GM12878 (cell line): ENCODE data around the gene MLPH. TPM values are rescaled to one million over a fixed set of nuclear protein-coding genes. Genes with fewer than 3 reads are reported as not detected.
A peak's percentile ranks its signal among the peaks of the same experiment; 100 is the strongest.

Experiments
- ATAC-seq: fragments of 200-7000 bp; cut with Tn5 transposase; 3 replicates; pipeline ENCODE4 v1.9.1; 2020; ENCODE audit warnings: mild to moderate bottlenecking, moderate library complexity
- BruUV-seq: library from RNA; stranded (reverse); fragments of 400-500 nt; replicated peaks from 2 replicates; lab custom pipeline; 2021; lab: Mats Ljungman, UMichigan
- CTCF ChIA-PET: fragments of 300-600 bp; sonication (Branson Sonifier 250); formaldehyde crosslinking; extraction: SDS; loops from one replicate; lab custom pipeline; 2021; ENCODE audit warnings: inconsistent platforms; lab: Yijun Ruan, JAX
- POLR2A ChIA-PET: fragments of 350-600 bp; formaldehyde crosslinking; extraction: SDS; loops from one replicate; lab custom pipeline; 2021; ENCODE audit warnings: inconsistent platforms; lab: Charles Lee
- RAD21 ChIA-PET: fragments of 300-600 bp; sonication (Branson Sonifier 250); formaldehyde crosslinking; loops from one replicate; lab custom pipeline; 2023; ENCODE audit warnings: antibody characterized with exemption; ENCODE audit not compliant: unreplicated experiment; lab: Charles Lee
- SMC1A ChIA-PET: fragments of 300-600 bp; sonication (Branson Sonifier 250); formaldehyde crosslinking; loops from one replicate; lab custom pipeline; 2023; ENCODE audit not compliant: unreplicated experiment, uncharacterized antibody; lab: Charles Lee
- DNase-seq: peaks from one replicate; pipeline ENCODE4 v3.0.0-alpha.2; 2011; ENCODE audit warnings: low read depth, low spot score
- FAIRE-seq: peaks from 3 replicates; lab custom pipeline; 2011; peaks lifted over from hg19 to GRCh38; lab: Jason Lieb, UNC
- H2AFZ ChIP-seq: 2 replicates; pipeline ENCODE4 v1.6.0; 2011; ENCODE audit warnings: low read depth, low read length, control low read depth; ENCODE audit not compliant: control insufficient read depth
- H3K27ac ChIP-seq: 2 replicates; pipeline ENCODE4 v1.5.1; 2011; ENCODE audit warnings: control low read depth; ENCODE audit not compliant: control insufficient read depth, insufficient read depth
- H3K27me3 ChIP-seq, 2 experiments: replicated peaks in 1 of 2; 2 replicates each; pipeline versions ENCODE4 v1.6.0 to v1.6.1; 2011; ENCODE audit warnings: low read length in 1 of 2; ENCODE audit not compliant: control insufficient read depth in 2 of 2, insufficient read depth in 2 of 2
- H3K36me3 ChIP-seq, 2 experiments: 2 replicates each; pipeline ENCODE4 v1.5.1; 2011; ENCODE audit warnings: low read length in 1 of 2; ENCODE audit not compliant: control insufficient read depth in 2 of 2, insufficient read depth in 2 of 2
- H3K4me1 ChIP-seq: 2 replicates; pipeline ENCODE4 v1.6.1; 2011; ENCODE audit warnings: mild to moderate bottlenecking, low read length, moderate library complexity, mixed read lengths; ENCODE audit not compliant: control insufficient read depth, insufficient read depth
- H3K4me2 ChIP-seq: 2 replicates; pipeline ENCODE4 v1.6.0; 2011; ENCODE audit warnings: control low read depth; ENCODE audit not compliant: control insufficient read depth, insufficient read depth
- H3K4me3 ChIP-seq: fragments of 200-600 bp; sonication (generic); 2 replicates; pipeline ENCODE4 v1.5.1; 2016
- H3K79me2 ChIP-seq: 2 replicates; pipeline ENCODE4 v1.6.0; 2011; ENCODE audit warnings: low read length; ENCODE audit not compliant: control insufficient read depth, insufficient read depth
- H3K9ac ChIP-seq: 2 replicates; pipeline ENCODE4 v1.8.0; 2011; ENCODE audit warnings: low read length, control low read depth, mixed read lengths; ENCODE audit not compliant: control insufficient read depth, insufficient read depth
- H3K9me3 ChIP-seq: replicated peaks from 3 replicates; pipeline ENCODE4 v1.5.1; 2011; ENCODE audit warnings: mild to moderate bottlenecking, low read length; ENCODE audit not compliant: control insufficient read depth, insufficient read depth
- H4K20me1 ChIP-seq: 2 replicates; pipeline ENCODE4 v1.6.0; 2011; ENCODE audit not compliant: control insufficient read depth, insufficient read depth
- BACH1 ChIP-seq: fragments of 450-650 bp; IDR thresholded peaks from 2 replicates; pipeline ENCODE4 v1.6.1; 2017; ENCODE audit warnings: mild to moderate bottlenecking, borderline replicate concordance
- BHLHE40 ChIP-seq, 2 experiments: fragments of 450-650 bp in 1 of 2; IDR thresholded peaks; 2 replicates each; pipeline ENCODE4 v1.6.1; 2011 to 2017; ENCODE audit warnings: low read depth in 2 of 2, borderline replicate concordance in 1 of 2, improper control_type of control experiment in 1 of 2, low read length in 1 of 2, mild to moderate bottlenecking in 1 of 2
- ESRRA ChIP-seq: IDR thresholded peaks from 2 replicates; pipeline ENCODE4 v1.6.1; 2012; ENCODE audit warnings: mild to moderate bottlenecking, low read length, improper control_type of control experiment
- GABPA ChIP-seq: IDR thresholded peaks from 2 replicates; pipeline ENCODE4 v1.6.1; 2014; ENCODE audit warnings: antibody characterized with exemption, low read depth, mild to moderate bottlenecking, inconsistent platforms
- MEF2B ChIP-seq: fragments of 450-650 bp; IDR thresholded peaks from 2 replicates; pipeline ENCODE4 v1.6.1; 2018; ENCODE audit warnings: mild to moderate bottlenecking, moderate library complexity; ENCODE audit not compliant: partially characterized antibody, poor library complexity, severe bottlenecking
- MTA2 ChIP-seq: fragments of 450-650 bp; IDR thresholded peaks from 2 replicates; pipeline ENCODE4 v1.6.1; 2016; ENCODE audit warnings: low read depth, mild to moderate bottlenecking, moderate library complexity
- NFIC ChIP-seq: IDR thresholded peaks from 2 replicates; pipeline ENCODE4 v1.6.1; 2012; ENCODE audit warnings: low read depth, mild to moderate bottlenecking, inconsistent platforms, low read length, moderate library complexity
- NFYB ChIP-seq: IDR thresholded peaks from 2 replicates; pipeline ENCODE4 v1.6.1; 2011; ENCODE audit warnings: low read depth, mild to moderate bottlenecking, low read length, improper control_type of control experiment, moderate library complexity; ENCODE audit not compliant: insufficient read depth
- PAX5 ChIP-seq: IDR thresholded peaks from 2 replicates; pipeline ENCODE4 v1.6.1; 2011; ENCODE audit warnings: low read depth, low read length, borderline replicate concordance
- PML ChIP-seq: IDR thresholded peaks from 2 replicates; pipeline ENCODE4 v1.6.1; 2012; ENCODE audit warnings: low read length, inconsistent platforms
- RUNX3 ChIP-seq: IDR thresholded peaks from 2 replicates; pipeline ENCODE4 v1.6.1; 2012; ENCODE audit warnings: low read length, inconsistent platforms
- ZNF24 ChIP-seq: fragments of 450-650 bp; IDR thresholded peaks from 2 replicates; pipeline ENCODE4 v1.6.1; 2017; ENCODE audit warnings: antibody characterized with exemption, mild to moderate bottlenecking
- ZNF687 ChIP-seq: fragments of 450-650 bp; IDR thresholded peaks from 2 replicates; pipeline ENCODE4 v1.6.1; 2017; ENCODE audit warnings: mild to moderate bottlenecking, moderate library complexity
- WGBS: methylation state at CpG from one replicate; pipeline ENCODE4 v1.1.6; 2016; ENCODE audit warnings: low lambda C conversion rate; ENCODE audit not compliant: insufficient replicate concordance, insufficient coverage; ENCODE audit errors: missing lambda C conversion rate; 5-methylcytosine and 5-hydroxymethylcytosine counted together
- in situ Hi-C: fragments of 300-500 bp; cut with MboI; formaldehyde crosslinking; loops from 9 replicates; pipeline ENCODE4 v1.14.3; 2018; ENCODE audit warnings: mixed read lengths
- intact Hi-C: fragments of 100-400 bp; cut with micrococcal nuclease; formaldehyde crosslinking; loops from one replicate; pipeline ENCODE4 v1.14.2; 2022; ENCODE audit not compliant: unreplicated experiment
- polyA plus RNA-seq, 11 experiments: library from polyadenylated mRNA; depleted of rRNA in 4 of 11; unstranded in 6 of 11; stranded (reverse) in 5 of 11; fragments of >200 nt; fragmentation: Nextera tagmentation in 4 of 11; fragmentation: Illumina TruSeq in 1 of 11; extraction: Ambion mirVana in 4 of 11; extraction: Trizol in 1 of 11; gene quantifications; 1 replicate in 1 of 11; 2 replicates in 10 of 11; pipeline versions ENCODE4 v1.2.1 to v1.2.3, GENCODE V29; 2011 to 2016; ENCODE audit warnings: inconsistent platforms in 2 of 11, missing spikeins in 2 of 11, low read depth in 1 of 11
- total RNA-seq, 4 experiments: library from RNA; depleted of rRNA in 3 of 4; stranded (reverse); fragments of >200 nt in 3 of 4; fragmentation: Illumina TruSeq in 1 of 4; extraction: Trizol in 1 of 4; gene quantifications; 2 replicates each; pipeline versions ENCODE4 v1.2.1 to v1.2.3, GENCODE V29; 2013 to 2021

The MLPH gene
- total and polyA plus RNA-seq, 10 of the 15 experiments (the other 5 are each of a cell fraction or from before 2014, with no cell fraction given) = 0.16 to 0.85 TPM; not detected in 8

DNA sequence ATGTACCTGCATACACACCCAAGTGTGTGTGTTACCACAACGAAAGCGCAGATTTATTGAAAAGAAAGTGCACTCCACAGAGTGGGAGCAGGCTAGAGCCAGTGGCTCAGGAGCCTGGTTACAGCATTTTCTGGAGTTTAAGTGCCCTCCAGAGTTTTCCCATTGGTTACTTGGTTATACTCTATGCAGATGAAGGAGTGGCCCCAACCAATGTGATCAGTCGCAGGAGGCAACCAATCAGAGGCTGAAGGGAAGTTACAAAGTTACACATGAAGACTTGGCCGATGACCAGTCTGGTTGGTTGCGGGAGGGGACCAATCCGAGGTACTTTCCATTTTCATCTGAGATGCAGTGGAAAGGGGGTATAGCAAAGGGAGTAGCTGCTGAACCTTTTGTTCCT, 65.9 kb downstream of the MLPH start:
- in situ Hi-C loops (no loop called here), intact Hi-C loops (no loop called here)
- Histone ChIP-seq H3K4me1 (peaks cover 5% of the 10 kb centered on the region), H3K9me3 (peaks cover 12% of the 10 kb centered on the region), H3K4me3 (no peak overlapping the region), H3K36me3 (no peaks in the 10 kb centered on the region), H3K4me2 (no peak overlapping the region), H3K79me2 (no peaks in the 10 kb centered on the region), H3K9ac (no peak overlapping the region), H4K20me1 (no peaks in the 10 kb centered on the region), H3K27me3 (0 out of 4 replicates have a peak, but pooled peaks cover 0 to 1% of the 10 kb centered on the region in 2 experiments), H3K27ac (no peak overlapping the region), H2AFZ (no peak overlapping the region)
- ChIA-PET POLR2A (no interaction called here), SMC1A (interaction anchor here (1.4 kb wide), 1 partner anchor 19 kb away, joined by 5 read pairs; no protein-coding TSS in a partner anchor), CTCF (interaction anchor here (1.0 to 1.2 kb wide), 2 partner anchors 20 to 41 kb away, joined by 3 read pairs; no protein-coding TSS in a partner anchor), RAD21 (interaction anchor here (1.0 kb wide), 1 partner anchor 40 kb away, joined by 3 read pairs; no protein-coding TSS in a partner anchor)
- TF ChIP-seq PAX5 (no peak), NFYB (0 out of 2 replicates have a peak, but pooled peaks have one; percentile 21), NFIC (no peak), GABPA (no peak), PML (no peak)
- no peak for DNase-seq
- no TSS peak for BruUV-seq
- WGBS = 90% methylated on average over 6 of the region's 6 CpGs
- FAIRE-seq = no peak
- no peak for ATAC-seq

DNA sequence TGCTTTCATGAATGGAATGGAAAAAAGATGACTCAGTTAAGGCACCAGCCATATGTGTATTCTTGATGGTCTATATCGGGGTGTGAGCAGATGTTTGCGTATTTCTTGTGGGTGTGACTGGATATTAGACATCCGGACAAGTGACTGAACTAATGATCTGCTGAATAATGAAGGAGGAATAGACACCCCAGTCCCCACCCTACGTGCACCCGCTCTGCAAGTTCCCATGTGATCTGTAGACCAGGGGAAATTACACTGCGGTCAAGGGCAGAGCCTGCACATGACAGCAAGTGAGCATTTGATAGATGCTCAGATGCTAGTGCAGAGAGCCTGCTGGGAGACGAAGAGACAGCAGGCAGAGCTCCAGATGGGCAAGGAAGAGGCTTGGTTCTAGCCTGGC, 66.9 kb downstream of the MLPH start:
- H3K27ac ChIP-seq = no peak overlapping the region
- in situ Hi-C loops (no loop called here), intact Hi-C loops (no loop called here)

More for the DNA sequence above, 66.9 kb downstream of the MLPH start:
- DNase-seq (no peak), FAIRE-seq (no peak), ATAC-seq (no peak)
- Histone ChIP-seq H3K36me3 (no peaks in the 10 kb centered on the region), H2AFZ (no peak overlapping the region), H3K9ac (no peak overlapping the region), H3K4me3 (no peak overlapping the region), H3K27me3 (0 out of 4 replicates have a peak, but pooled peaks cover 0 to 1% of the 10 kb centered on the region in 2 experiments), H3K4me2 (no peak overlapping the region), H3K4me1 (peaks cover 15% of the 10 kb centered on the region), H3K9me3 (peaks cover 12% of the 10 kb centered on the region), H4K20me1 (no peaks in the 10 kb centered on the region), H3K79me2 (no peaks in the 10 kb centered on the region)
- peak; percentile 73 for TF ChIP-seq ZNF24
- TF ChIP-seq BACH1 = no peak
- TF ChIP-seq BHLHE40 (IDR thresholded peaks at IDR 0.05; ENCODE audit: borderline replicate concordance in 1 of 2, low read depth in 2 of 2, low read length in 1 of 2) = peak in 1 of 2 experiments; percentile 65; a peak in 2 of 4 replicates
- TF ChIP-seq RUNX3 = peak; percentile 67
- TF ChIP-seq MEF2B = no peak
- no peak for TF ChIP-seq MTA2
- TF ChIP-seq ZNF687 = peak; percentile 44; the same call in 1 of the 2 replicates
- TF ChIP-seq ESRRA = no peak
- ChIA-PET CTCF (no interaction called here), POLR2A (interaction anchor here (1.2 kb wide), 1 partner anchor 13 kb away, joined by 3 read pairs; no protein-coding TSS in a partner anchor), SMC1A (interaction anchor here (0.5 to 7.4 kb wide), 3 partner anchors 8 to 23 kb away, joined by 3 to 44 read pairs (median 34); no protein-coding TSS in a partner anchor), RAD21 (interaction anchor here (1.0 kb wide), 1 partner anchor 18 kb away, joined by 3 read pairs; no protein-coding TSS in a partner anchor)
- no TSS peak for BruUV-seq
- 80% methylated on average over 7 of the region's 7 CpGs for WGBS
